GM18505 (cell line): ENCODE data around the gene USP27X.
A peak's percentile ranks its signal among the peaks of the same experiment; 100 is the strongest.

ENCODE experiments used
- ATAC-seq: cut with Tn5 transposase; IDR thresholded peaks from one replicate; pipeline ENCODE4 v1.9.1; 2021; ENCODE audit not compliant: unreplicated experiment
- POLR2A ChIP-seq: IDR thresholded peaks from 4 replicates; pipeline ENCODE4 v1.6.1; 2011; ENCODE audit warnings: borderline replicate concordance; ENCODE audit not compliant: insufficient read depth, insufficient read length; ENCODE audit errors: extremely low read depth

The USP27X gene

DNA sequence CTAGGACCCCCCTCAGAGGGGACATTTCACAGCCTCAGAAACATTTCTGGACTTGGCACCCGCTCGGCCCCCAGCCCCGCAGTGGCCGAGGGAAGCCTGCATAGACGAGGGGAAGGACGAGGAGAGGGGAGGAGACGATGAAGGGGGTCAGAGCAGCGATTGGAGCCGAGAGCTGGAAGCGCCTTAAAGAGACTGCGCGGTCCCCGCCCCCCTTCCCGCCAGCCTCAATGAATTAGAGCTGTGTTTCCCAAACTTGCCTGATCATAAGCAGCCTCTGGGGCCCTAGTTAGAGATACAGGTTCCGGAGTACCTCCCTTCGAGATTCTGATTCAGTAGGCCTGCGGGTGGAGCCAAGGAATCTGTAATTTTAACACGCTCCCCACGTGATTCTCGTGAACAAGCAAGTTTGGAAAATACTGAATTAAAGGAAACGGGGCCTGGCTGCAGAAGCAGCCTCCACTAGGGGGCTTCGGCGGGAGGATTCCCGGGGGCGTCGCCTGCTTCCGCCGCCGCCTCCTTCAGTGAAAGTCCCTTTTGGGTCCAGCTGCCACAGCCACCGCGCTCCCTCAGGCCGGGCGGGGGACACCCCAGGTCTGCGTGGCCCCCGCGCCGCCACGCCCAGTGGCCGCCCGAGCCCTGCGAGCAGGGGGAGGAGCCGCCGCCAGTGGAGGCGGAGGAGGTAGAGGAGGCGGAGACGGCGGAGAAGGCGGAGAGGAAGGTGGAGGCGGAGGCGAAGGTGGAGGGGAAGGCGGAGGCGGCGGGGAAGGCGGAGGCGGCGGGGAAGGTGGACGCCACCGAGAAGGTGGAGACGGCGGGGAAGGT lies at the start of gene USP27X:
USP27X (plus strand) TSS at position 651 of the 822 bp plus-strand sequence. CDS start 824 bp downstream, outside the sequence.
- ATAC-seq: peak; percentile 87
- TF ChIP-seq POLR2A: no peak

DNA sequence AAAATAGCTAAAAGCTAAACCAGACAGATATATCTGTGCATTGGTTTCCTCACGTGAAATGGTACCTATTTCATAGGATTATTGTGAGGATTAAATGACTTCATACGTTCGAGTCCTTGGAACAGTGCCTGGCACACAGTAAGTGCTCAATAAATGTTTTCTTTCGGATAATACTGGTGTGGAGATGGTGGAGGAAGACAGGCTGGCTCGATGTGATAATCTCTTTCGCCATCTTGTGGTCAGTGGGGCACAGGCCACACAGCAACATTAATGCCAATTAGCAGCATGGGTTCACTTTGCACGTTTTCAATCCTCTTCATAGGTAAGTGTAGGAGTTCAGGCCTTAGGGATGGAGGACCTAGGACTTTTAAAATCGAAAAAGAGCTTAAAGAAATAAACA lies 40.9 kb upstream of the USP27X start:
- TF ChIP-seq POLR2A: no peak
- ATAC-seq: no peak

DNA sequence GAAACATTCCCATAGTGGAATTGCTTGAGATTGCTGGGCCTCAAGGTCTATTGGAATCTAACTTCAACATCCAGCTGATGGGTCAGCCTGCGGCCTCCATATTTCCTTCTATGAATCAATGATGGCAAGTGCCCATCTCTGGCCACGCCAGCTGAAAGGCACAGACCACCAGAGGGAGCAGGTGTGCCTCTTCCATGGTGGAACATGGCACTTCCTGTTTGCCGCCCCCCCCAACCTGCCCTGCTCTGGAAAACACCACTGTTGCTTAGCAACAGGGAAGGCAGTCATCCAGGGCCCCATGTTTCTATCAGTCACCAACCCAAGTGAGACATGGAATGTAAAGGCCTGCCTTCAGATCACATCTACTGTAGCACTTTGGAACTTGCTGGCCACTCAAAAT lies 38.6 kb upstream of the USP27X start:
- peak; percentile 53 for ATAC-seq
- TF ChIP-seq POLR2A: no peak

DNA sequence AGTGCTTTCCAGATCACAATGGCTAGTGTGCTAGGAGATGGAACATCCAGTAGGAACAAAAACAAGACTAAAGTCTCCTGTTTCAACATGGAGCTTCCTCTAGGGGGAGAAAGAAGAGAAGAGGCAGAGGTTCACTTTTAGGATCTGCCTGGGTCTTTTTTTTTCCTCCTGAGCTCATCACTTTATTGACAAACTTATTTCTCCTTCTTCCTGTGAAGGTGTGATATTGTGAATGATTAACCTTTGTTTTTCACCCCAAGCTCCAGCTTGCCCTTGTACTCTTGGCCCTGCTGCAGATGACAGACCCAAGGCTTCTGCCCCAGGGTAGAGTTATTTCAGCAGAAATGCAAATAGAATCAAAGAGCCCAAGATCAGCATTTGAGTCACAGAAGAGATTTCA lies 36.7 kb upstream of the USP27X start:
- ATAC-seq: no peak
- TF ChIP-seq POLR2A: no peak

DNA sequence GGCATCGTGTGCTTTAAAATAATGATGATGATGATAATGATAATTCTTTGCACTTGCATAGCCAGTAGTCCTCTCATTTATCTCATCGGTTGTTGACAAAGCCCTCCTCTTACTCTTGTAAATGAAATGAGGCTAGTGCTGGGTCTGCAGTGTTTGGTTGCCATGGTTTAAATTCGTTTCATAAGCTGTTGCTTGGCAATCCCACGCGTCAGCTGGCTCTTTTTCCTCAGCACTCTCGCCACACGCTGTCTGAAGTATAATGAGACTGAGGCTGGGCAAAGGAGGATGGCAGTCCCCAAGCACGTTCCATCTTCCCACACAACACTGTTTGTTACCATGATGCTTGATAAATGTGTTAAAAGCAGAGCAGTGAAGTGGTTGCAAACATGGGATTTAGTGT lies 34.7 kb upstream of the USP27X start:
- no peak for ATAC-seq
- TF ChIP-seq POLR2A: no peak

DNA sequence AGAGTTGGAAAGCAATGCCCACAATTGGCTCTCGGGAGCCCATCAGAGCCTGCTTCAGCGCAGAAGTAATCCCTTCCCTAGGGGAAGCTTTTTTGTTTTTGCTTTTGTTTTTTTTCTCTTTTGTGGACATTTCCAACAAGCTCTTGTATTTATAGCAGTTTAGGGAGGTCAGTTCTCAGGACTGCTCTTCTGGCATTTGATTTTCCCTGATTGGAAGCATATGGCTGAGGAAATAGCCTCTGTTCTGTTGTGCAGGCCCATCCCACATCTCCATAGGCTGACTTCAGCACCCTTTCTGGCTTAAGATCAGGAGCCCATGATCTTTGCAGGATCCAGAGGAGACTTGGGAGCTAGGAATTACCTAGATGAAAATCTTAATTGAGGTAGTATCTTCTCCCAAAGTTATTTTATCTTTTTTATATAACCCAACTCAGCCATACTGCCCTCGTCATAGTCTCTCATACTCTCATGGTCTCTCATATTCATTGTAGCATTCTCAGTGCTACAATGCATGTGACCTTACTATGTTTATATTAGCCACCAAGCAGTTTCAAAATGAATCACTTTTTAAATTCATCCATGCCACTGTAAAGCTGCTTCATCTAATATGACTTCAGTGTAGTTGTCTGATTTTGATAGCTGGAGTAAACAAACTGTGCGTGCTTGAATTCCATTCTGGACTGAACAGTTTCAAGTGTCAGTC lies 33.4 kb upstream of the USP27X start:
- TF ChIP-seq POLR2A: no peak
- ATAC-seq: no peak

DNA sequence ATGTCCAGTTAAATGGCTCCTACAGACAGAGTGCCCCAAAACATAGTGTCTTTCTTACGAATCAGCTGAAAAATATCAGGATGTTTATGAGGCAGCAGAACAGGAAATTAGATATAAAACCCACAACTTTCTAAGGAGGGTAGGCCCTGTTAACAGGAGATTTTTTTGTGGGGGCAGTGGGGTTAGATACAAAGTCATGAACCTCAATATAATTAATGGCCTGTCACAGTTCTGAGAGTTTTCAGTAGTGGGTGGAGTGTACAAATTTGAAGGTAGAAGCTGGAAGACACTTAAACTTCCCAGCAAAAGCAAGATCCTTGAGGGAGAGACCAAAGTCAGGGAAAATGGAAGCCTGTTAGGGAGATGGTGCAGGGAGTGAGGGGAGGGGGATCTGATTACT lies 32.8 kb upstream of the USP27X start:
- no peak for ATAC-seq
- no peak for TF ChIP-seq POLR2A

DNA sequence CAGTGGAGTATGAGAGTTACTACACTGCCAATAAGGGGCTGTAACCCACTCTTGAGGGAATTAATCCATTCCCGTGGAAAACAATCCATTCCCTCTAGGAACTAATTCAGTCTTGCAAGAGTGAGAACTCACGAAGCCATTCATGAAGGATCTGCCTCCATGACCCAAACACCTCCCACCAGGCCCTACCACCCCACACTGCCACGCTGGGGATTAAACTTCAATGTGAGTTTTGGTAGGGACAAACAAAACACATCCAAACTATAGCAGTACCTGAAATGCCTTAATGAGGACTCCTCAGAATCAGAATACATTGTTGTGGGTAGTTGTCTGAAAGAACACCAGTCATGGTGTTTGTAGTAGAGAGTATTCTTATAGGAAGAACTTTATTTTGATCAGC lies 31.0 kb upstream of the USP27X start:
- ATAC-seq: no peak

DNA sequence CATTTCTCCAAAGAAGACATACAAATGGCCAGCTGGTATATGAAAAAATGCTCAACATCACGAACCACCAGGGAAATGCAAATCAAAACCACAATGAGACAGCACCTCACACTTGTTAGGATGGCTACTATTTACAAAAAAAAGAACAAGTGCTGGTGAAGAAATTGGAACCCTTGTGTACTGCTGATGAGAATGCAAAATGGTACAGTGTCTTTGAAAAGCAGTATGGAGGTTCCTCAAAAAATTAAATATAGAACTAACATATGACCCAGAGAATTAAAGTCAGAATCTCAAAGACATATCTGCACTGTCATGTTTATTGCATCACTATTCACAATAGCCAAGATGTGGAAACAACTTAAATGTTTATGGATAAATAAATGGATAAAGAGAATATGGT lies 29.3 kb upstream of the USP27X start:
- ATAC-seq: no peak
- no peak for TF ChIP-seq POLR2A

More for the DNA sequence above, 31.0 kb upstream of the USP27X start:
- TF ChIP-seq POLR2A: no peak

DNA sequence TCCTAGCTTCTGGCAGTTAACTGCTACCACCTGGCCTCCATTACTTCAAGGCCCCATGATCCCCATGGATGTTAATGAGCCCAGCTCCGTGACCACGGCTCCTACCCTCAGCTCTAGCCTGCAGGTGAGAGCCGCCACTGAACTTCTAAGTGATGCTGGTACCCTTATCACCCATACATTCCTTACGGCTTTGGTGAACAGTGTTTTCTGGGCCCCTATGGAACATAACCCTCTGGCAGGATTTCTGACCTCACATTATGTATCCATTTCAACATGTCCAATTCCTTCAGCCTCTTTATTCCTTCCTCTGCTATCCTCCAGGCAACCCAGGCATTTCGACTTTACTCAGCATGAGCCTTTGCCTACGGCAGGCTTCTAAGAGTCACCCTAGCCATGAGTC lies 25.6 kb upstream of the USP27X start:
- ATAC-seq: no peak
- TF ChIP-seq POLR2A: no peak

DNA sequence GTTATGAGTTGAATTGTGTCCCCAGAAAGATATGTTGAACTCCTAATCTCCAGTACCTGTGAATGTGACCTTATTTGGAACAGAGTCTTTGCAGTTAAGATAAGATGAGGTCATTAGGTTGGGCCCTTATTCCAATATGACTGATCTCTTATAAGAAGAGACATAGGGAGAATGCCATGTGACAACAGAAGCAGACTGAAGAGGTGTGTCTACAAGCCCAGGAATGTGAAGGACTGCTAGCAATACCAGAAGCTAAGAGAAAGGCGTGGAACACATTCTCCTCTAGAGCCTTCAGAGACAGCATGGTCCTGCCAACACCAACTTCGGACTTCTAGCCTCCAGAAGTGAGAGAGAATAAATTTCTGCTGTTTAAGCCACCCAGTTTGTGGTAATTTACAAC lies 22.5 kb upstream of the USP27X start:
- no peak for ATAC-seq
- no peak for TF ChIP-seq POLR2A

DNA sequence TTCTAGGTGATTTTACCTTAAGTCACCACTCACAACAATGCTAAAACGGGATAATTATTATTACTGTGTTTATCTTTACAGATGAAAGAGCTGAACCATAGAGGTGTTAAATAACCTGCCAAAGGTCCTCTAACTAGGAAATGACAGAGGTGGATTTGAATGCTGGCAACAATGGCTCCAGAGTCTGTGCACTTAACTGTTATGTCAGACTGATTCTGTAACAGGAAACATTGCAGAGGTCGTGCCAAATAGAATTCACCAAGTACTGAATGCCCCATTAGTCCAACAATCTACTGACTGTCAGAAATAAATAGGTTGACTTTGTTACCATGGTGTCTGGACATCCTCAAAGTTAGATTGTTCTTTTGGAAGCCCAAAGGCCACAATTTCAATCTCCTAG lies 20.9 kb upstream of the USP27X start:
- no peak for TF ChIP-seq POLR2A

DNA sequence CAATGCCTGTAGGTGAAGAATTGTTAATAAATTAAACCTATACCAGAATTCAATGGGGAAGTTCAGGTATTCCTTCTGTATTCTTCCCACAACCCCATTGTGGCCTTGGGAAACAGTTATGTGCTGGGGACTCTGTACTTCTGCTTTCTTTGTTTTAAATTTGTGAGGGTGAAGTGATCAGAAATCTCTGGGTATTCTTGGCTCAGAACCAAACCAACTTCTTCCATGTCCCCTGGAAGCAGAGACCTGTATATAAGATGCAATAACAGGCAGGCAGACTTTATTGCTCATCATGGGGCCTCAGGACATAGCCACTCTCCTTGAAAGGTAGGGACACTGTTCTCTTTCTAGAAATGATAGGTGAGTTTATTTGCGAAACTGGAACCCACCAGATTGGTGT lies 19.8 kb upstream of the USP27X start:
- no peak for TF ChIP-seq POLR2A
- no peak for ATAC-seq

More for the DNA sequence above, 20.9 kb upstream of the USP27X start:
- ATAC-seq: no peak
